PFSK-1 (cell line): Measurements from ENCODE around the gene CRYZL1.

ENCODE experiments used
- FOXP2 ChIP-seq: optimal IDR thresholded peaks from 2 replicates; pipeline ENCODE3; 2011; ENCODE audit warnings: borderline replicate concordance, control low read depth, inconsistent platforms; ENCODE audit not compliant: insufficient read depth; ENCODE audit errors: extremely low read length, extremely low read depth
- POLR2AphosphoS5 ChIP-seq: IDR thresholded peaks from 2 replicates; pipeline ENCODE4 v1.6.1; 2012; ENCODE audit warnings: low read depth, mild to moderate bottlenecking, control low read depth, low read length, moderate library complexity
- SIN3A ChIP-seq: IDR thresholded peaks from 2 replicates; pipeline ENCODE4 v1.6.1; 2012; ENCODE audit warnings: mild to moderate bottlenecking, low read length, moderate library complexity, borderline replicate concordance; ENCODE audit not compliant: insufficient read depth
- TAF1 ChIP-seq: IDR thresholded peaks from 2 replicates; pipeline ENCODE4 v1.6.1; 2012; ENCODE audit warnings: low read length, control low read depth, borderline replicate concordance; ENCODE audit not compliant: insufficient read depth
- TF ChIP-seq, protein P1 (sequence below), 2 experiments: IDR thresholded peaks; 2 replicates each; pipeline versions ENCODE4 v1.6.1 to v1.8.0; 2011 to 2012; ENCODE audit warnings: low read depth in 2 of 2, low read length in 2 of 2, control low read depth in 1 of 2, inconsistent platforms in 1 of 2, mild to moderate bottlenecking in 1 of 2, moderate library complexity in 1 of 2; ENCODE audit not compliant: insufficient read depth in 1 of 2

Gene CRYZL1

DNA sequence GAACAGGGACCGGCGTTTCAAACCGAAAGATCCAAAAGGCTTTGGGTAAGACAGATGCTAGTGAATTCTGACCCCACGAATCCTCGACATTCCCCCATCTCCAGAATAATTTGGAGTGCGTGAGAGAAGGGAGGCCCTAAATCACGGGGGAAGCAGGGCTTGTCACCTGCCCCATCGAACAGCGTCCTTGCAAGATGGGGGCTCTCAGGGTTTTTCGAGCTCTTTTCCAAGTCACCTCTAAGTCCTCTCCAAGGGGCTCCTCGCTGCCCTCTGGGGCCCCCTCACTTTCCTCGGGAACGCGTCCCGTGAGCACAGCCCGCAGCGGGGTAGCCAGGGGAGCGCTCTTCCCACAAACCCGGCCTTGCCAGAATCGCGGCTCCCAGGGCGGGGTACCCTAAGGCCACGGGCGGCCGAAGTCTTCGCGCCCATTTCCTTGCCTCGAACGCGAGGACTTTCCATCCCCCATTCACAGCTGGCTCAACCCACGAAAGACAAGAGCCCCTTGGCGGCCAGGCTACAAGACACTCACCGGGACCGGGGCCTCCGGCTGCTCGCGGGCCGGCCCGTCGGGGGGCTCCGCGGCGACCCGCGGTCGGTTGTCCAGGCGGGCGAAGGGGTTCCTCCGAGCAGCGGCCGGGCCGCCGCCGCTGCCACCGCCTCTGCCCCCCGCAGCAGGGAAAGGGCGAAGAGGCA is 53.6 kb downstream of the CRYZL1 start:
- TF ChIP-seq POLR2AphosphoS5 = no peak
- no peak for TF ChIP-seq TAF1
- TF ChIP-seq, protein P1, sequence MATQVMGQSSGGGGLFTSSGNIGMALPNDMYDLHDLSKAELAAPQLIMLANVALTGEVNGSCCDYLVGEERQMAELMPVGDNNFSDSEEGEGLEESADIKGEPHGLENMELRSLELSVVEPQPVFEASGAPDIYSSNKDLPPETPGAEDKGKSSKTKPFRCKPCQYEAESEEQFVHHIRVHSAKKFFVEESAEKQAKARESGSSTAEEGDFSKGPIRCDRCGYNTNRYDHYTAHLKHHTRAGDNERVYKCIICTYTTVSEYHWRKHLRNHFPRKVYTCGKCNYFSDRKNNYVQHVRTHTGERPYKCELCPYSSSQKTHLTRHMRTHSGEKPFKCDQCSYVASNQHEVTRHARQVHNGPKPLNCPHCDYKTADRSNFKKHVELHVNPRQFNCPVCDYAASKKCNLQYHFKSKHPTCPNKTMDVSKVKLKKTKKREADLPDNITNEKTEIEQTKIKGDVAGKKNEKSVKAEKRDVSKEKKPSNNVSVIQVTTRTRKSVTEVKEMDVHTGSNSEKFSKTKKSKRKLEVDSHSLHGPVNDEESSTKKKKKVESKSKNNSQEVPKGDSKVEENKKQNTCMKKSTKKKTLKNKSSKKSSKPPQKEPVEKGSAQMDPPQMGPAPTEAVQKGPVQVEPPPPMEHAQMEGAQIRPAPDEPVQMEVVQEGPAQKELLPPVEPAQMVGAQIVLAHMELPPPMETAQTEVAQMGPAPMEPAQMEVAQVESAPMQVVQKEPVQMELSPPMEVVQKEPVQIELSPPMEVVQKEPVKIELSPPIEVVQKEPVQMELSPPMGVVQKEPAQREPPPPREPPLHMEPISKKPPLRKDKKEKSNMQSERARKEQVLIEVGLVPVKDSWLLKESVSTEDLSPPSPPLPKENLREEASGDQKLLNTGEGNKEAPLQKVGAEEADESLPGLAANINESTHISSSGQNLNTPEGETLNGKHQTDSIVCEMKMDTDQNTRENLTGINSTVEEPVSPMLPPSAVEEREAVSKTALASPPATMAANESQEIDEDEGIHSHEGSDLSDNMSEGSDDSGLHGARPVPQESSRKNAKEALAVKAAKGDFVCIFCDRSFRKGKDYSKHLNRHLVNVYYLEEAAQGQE (IDR thresholded peaks at IDR 0.05; ENCODE audit: insufficient read depth in 1 of 2, low read depth in 2 of 2, low read length in 2 of 2) = no peak
- TF ChIP-seq FOXP2 = no peak
- no peak for TF ChIP-seq SIN3A

DNA sequence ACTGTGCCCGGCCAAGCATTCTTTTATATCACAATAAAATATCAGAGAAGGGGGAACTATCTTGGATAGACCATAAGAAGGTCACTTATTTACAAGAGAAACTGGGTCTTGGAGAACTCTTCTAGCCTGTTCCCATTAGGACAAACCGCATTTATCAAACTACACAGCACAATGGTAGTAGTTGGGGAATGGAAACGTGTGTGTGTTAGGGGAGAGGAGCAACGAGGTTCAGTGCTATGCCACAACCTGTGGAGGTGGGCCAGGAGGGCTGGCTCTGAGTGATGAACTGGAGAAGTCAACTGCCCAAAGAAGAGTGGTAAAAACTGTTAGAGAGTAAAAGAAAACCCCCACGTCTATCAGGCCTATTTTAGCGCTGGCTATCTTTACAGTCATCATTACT is 54.6 kb downstream of the CRYZL1 start:
- TF ChIP-seq TAF1 = no peak

DNA sequence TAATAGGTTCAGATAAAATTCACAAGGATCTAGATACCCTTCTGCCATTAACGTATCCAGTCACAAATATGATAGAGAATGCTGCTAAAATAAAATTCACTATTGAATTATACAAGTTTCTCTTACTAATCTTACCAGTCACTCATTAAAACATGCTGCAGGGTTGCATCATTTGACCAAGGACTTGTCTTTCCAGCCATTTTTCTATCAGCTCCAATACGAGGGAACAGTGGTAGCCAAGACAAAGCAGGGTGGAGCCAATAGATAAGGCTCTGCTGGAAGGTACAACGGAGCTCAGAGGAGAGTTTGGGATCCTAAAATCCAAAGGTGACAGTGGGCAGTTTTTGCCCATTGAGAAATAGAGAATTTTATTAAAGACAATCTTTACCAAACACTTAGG is 57.1 kb downstream of the CRYZL1 start:
- TF ChIP-seq POLR2AphosphoS5 (no peak), TAF1 (no peak), SIN3A (no peak), FOXP2 (no peak)
- TF ChIP-seq, protein P1 (IDR thresholded peaks at IDR 0.05; ENCODE audit: insufficient read depth in 1 of 2, low read depth in 2 of 2, low read length in 2 of 2) = no peak

DNA sequence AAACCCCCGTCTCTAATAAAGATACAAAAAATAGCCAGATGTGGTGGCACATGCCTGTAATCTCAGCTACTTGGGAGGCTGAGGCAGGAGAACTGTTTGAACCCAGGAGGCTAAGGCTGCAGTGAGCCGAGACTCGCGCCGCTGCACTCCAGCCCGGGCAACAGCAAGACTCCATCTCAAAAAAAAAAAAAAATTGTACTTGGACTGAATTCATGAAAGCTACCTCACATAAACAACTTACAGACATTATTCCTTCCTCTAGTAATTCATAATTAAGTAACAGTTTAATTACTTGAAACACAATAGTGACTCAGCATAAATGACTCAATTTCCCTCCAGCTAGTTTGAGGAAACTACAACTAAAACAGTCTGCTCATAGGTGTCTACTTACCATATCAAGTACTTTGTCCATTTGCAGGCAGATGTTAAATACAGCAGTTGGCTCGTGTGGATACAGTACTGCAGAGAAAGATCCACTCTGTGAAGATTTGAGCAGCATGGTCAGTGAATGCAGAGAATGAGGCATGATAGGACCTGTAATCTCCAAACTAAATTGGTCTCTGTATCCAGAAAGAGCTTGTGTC is 62.5 kb downstream of the CRYZL1 start:
- TF ChIP-seq FOXP2 (no peak), POLR2AphosphoS5 (peak; percentile 78), TAF1 (no peak), SIN3A (no peak)
- TF ChIP-seq, protein P1 (IDR thresholded peaks at IDR 0.05; ENCODE audit: insufficient read depth in 1 of 2, low read depth in 2 of 2, low read length in 2 of 2) = no peak

DNA sequence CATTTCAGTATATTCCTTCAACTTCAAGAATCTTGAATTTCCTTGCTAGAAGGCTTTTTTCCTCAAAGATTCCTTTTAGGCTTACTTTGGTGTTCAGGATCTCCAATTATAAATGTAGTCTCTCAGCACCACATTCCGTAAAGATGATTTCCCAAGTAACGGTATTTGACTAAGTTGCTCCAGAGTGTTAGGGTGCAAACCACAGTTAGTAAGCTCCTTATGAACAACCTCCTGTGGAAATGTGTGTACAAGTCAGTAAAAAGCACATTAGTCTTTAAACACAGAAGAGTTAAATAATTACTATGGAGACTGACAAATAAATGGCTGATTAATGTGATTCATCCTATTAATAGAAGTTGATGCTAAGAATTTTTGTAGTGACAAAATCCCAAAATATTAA is 63.3 kb downstream of the CRYZL1 start:
- TF ChIP-seq SIN3A (no peak), POLR2AphosphoS5 (no peak), FOXP2 (no peak), TAF1 (no peak)
- TF ChIP-seq, protein P1 (IDR thresholded peaks at IDR 0.05; ENCODE audit: insufficient read depth in 1 of 2, low read depth in 2 of 2, low read length in 2 of 2) = no peak

DNA sequence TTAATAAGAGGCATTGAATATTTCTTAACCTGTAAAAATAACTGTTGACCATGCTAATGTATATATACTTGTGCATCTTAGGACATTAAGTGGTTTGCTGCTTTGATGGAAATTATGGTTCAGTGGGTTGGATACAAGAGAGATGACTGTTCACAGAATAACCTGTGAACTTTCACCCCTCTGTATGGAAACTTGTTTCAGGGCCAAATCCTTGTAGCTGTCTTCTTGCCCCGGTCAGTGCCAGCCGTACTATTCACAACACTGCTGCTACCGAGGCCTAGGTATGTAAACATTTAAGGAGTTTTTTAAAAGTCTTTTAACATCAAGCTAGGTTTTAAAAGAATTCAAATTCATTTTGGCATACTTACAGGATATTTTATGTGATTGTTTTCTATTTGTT is 69.2 kb downstream of the CRYZL1 start:
- TF ChIP-seq POLR2AphosphoS5 (no peak), TAF1 (no peak), SIN3A (no peak), FOXP2 (no peak)
- TF ChIP-seq, protein P1 (IDR thresholded peaks at IDR 0.05; ENCODE audit: insufficient read depth in 1 of 2, low read depth in 2 of 2, low read length in 2 of 2) = no peak
